ENCODE results near the gene PLXDC1. TPM values are rescaled to one million over a fixed set of nuclear protein-coding genes. Genes with fewer than 3 reads are reported as not detected.

The PLXDC1 gene
- total RNA-seq, 1 donor from 2014 or later = 2.5 TPM

DNA sequence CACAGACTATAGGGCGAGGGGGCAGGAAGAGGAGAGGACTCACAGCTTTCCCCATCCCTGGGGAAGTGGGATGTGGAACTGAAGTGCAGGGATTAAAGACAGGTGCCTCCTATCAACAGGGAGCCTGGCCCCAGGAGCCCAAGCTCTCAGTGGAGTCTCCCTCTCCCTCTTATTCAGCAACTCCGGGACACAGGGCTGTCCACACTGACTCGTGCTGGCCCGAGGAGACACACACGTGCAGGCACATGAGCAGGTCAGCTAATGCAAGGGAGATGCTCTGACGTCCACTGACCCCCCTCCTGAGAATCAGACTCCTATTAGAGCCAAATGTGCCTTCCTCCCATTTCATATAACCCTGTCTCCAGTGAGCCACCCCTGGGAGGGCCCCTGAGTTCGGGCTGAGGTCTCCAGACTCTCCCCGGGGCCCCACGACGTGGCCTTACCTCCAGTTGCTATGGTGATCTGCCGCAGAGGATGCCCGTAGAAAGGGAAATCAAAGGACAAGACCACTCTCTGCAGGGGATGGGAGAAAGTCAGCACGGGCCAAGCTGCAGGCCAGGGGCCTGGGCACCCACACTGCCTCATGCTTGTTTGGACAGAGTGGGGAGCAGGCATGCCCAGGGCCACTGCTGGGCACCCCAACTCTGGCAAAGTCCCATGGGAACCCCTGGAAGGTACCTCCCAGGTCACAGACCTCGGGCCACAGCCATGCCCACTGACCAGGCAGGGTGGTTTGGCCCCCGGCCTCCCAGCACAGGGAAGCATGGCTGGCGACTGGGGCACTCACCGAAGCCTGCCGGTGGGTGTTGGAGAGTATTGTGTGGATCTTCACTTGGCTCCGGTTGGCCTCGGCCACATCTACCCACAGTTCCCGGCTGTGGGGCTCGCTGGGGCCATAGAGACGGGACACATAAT lies 42.7 kb downstream of the PLXDC1 start:
- H3K27ac Mint-ChIP-seq = no peak overlapping the region
- Histone ChIP-seq H2AFZ (replicated peaks) (no peak overlapping the region), H3K9ac (no peak overlapping the region)

DNA sequence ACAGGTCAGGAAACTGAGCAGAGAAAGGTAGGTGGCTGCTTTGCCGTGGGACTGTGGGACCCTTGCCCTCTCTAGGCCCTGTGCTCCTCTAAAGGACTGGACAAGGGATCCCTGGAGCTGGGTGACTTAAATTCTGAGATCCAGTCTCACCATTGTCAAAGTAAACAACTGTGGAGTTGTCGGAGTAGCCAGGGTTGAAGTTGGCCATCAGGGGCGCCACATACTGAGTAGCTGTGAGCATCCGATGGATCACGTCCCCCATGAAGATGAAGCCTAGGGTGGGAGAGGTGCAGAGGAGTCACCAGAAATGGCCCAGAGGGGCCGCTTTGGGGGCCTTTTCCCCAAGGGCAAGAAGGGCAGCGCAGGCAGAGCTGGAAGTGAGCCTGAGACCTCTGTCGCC lies 43.5 kb downstream of the PLXDC1 start:
- H3K4me1 ChIP-seq = no peaks in the 10 kb centered on the region
- no peaks in the 10 kb centered on the region for H3K36me3 ChIP-seq
- no peaks in the 10 kb centered on the region for H4K20me1 ChIP-seq (ENCODE audit: low read depth)
- H3K4me3 ChIP-seq = no peak overlapping the region
- H3K27ac Mint-ChIP-seq = no peak overlapping the region
- H2AFZ ChIP-seq (replicated peaks) = no peak overlapping the region
- H3K27ac ChIP-seq = no peak overlapping the region
- no peaks in the 10 kb centered on the region for H3K79me2 ChIP-seq (ENCODE audit: low read depth)
- H3K27me3 ChIP-seq = no peaks in the 10 kb centered on the region
- no peak overlapping the region for H3K4me2 ChIP-seq
- peaks cover 17% of the 10 kb centered on the region for H3K27me3 Mint-ChIP-seq (ENCODE audit: insufficient read depth, low read depth)
- no peaks in the 10 kb centered on the region for H3K9me3 ChIP-seq (ENCODE audit: low read depth)
- H3K36me3 Mint-ChIP-seq = no peaks in the 10 kb centered on the region
- no peak overlapping the region for H3K4me3 Mint-ChIP-seq
- H3K9me3 Mint-ChIP-seq = no peaks in the 10 kb centered on the region
- peaks cover 25% of the 10 kb centered on the region for H3K4me1 Mint-ChIP-seq
- no peak overlapping the region for H3K9ac ChIP-seq
- no peaks in the 10 kb centered on the region for H3F3A ChIP-seq (ENCODE audit: low read depth)
- no peak for DNase-seq (ENCODE audit: low spot score)
- no peak for TF ChIP-seq CTCF (IDR thresholded peaks at IDR 0.05)
- TF ChIP-seq EZH2phosphoT487 (IDR thresholded peaks at IDR 0.05) = no peak
- no peak for TF ChIP-seq EZH2 (IDR thresholded peaks at IDR 0.05)

More for the DNA sequence above, 42.7 kb downstream of the PLXDC1 start:
- no peaks in the 10 kb centered on the region for H3K36me3 ChIP-seq
- Mint-ChIP-seq H3K9me3 (no peaks in the 10 kb centered on the region), H3K4me1 (peaks cover 25% of the 10 kb centered on the region), H3K27me3 (ENCODE audit: insufficient read depth, low read depth) (peaks cover 17% of the 10 kb centered on the region), H3K36me3 (no peaks in the 10 kb centered on the region), H3K4me3 (no peak overlapping the region)
- no peaks in the 10 kb centered on the region for H3K9me3 ChIP-seq (ENCODE audit: low read depth)
- H3K27me3 ChIP-seq = no peaks in the 10 kb centered on the region
- no peaks in the 10 kb centered on the region for H3K4me1 ChIP-seq
- TF ChIP-seq EZH2 (IDR thresholded peaks at IDR 0.05) (no peak), EZH2phosphoT487 (IDR thresholded peaks at IDR 0.05) (no peak), CTCF (IDR thresholded peaks at IDR 0.05) (no peak)
- no peak for DNase-seq (ENCODE audit: low spot score)
- no peaks in the 10 kb centered on the region for H3F3A ChIP-seq (ENCODE audit: low read depth)
- no peaks in the 10 kb centered on the region for H3K79me2 ChIP-seq (ENCODE audit: low read depth)
- no peaks in the 10 kb centered on the region for H4K20me1 ChIP-seq (ENCODE audit: low read depth)
- H3K4me3 ChIP-seq = no peak overlapping the region
- H3K4me2 ChIP-seq = no peak overlapping the region
- H3K27ac ChIP-seq = no peak overlapping the region

GRCh38 chr17:39107155-39107554 lies 44.3 kb downstream of the PLXDC1 start:
- H3K9me3 Mint-ChIP-seq = no peaks in the 10 kb centered on the region
- Histone ChIP-seq H3K9ac (no peak overlapping the region), H4K20me1 (ENCODE audit: low read depth) (no peaks in the 10 kb centered on the region), H3K36me3 (no peaks in the 10 kb centered on the region), H3K4me1 (no peaks in the 10 kb centered on the region), H2AFZ (replicated peaks) (no peak overlapping the region), H3K4me3 (no peak overlapping the region), H3F3A (ENCODE audit: low read depth) (no peaks in the 10 kb centered on the region), H3K27ac (no peak overlapping the region), H3K27me3 (no peaks in the 10 kb centered on the region), H3K4me2 (no peak overlapping the region), H3K9me3 (ENCODE audit: low read depth) (no peaks in the 10 kb centered on the region), H3K79me2 (ENCODE audit: low read depth) (no peaks in the 10 kb centered on the region)
- H3K4me3 Mint-ChIP-seq = no peak overlapping the region
- H3K27me3 Mint-ChIP-seq (ENCODE audit: insufficient read depth, low read depth) = peaks cover 17% of the 10 kb centered on the region
- TF ChIP-seq EZH2phosphoT487 (IDR thresholded peaks at IDR 0.05) (no peak), EZH2 (IDR thresholded peaks at IDR 0.05) (no peak), CTCF (IDR thresholded peaks at IDR 0.05) (no peak)
- H3K27ac Mint-ChIP-seq = no peak overlapping the region
- peaks cover 25% of the 10 kb centered on the region for H3K4me1 Mint-ChIP-seq
- DNase-seq (ENCODE audit: low spot score) = no peak
- H3K36me3 Mint-ChIP-seq = no peaks in the 10 kb centered on the region

Measured in neural progenitor cell (in vitro differentiated cells).